Panc1 (cell line): ENCODE data around the gene SERAC1. TPM values are rescaled to one million over a fixed set of nuclear protein-coding genes. Genes with fewer than 3 reads are reported as not detected.

Experiments
- ATAC-seq: fragments of 200-7000 bp; cut with Tn5 transposase; 2 replicates; pipeline ENCODE4 v1.9.1; 2020; ENCODE audit warnings: mild to moderate bottlenecking, moderate library complexity
- BruUV-seq: library from RNA; stranded (reverse); fragments of 400-500 nt; replicated peaks from 2 replicates; lab custom pipeline; 2021; lab: Mats Ljungman, UMichigan
- CTCF ChIA-PET: fragments of 300-600 bp; sonication (Branson Sonifier 250); formaldehyde crosslinking; loops from one replicate; lab custom pipeline; 2022; ENCODE audit warnings: antibody characterized with exemption; lab: Charles Lee
- POLR2A ChIA-PET: fragments of 300-600 bp; sonication (Branson Sonifier 250); formaldehyde crosslinking; loops from one replicate; lab custom pipeline; 2022; ENCODE audit warnings: antibody characterized with exemption; lab: Charles Lee
- DNase-seq: peaks from one replicate; pipeline ENCODE4 v3.0.0-alpha.2; 2010; ENCODE audit warnings: low read depth, low spot score
- H3K27ac ChIP-seq: 2 replicates; pipeline ENCODE4 v1.5.1; 2011; ENCODE audit warnings: mild to moderate bottlenecking, low read length, inconsistent platforms
- H3K27me3 ChIP-seq: fragments of 200-500 bp; sonication (Bioruptor generic); 2 replicates; pipeline ENCODE4 v1.6.0; 2014; ENCODE audit warnings: low read length, inconsistent platforms; ENCODE audit not compliant: control insufficient read depth, insufficient read depth
- H3K36me3 ChIP-seq: fragments of 200-500 bp; sonication (Bioruptor generic); 2 replicates; pipeline ENCODE4 v1.5.1; 2014; ENCODE audit warnings: inconsistent platforms, mild to moderate bottlenecking, low read length, moderate library complexity; ENCODE audit not compliant: control insufficient read depth, insufficient read depth
- H3K4me1 ChIP-seq: 2 replicates; pipeline ENCODE4 v1.5.1; 2011; ENCODE audit warnings: inconsistent platforms, mild to moderate bottlenecking, low read length, moderate library complexity; ENCODE audit not compliant: control insufficient read depth, insufficient read depth
- H3K4me3 ChIP-seq, 2 experiments: 2 replicates each; pipeline ENCODE4 v1.5.1; 2011 to 2012; ENCODE audit warnings: low read depth in 2 of 2, low read length in 2 of 2, mild to moderate bottlenecking in 2 of 2, inconsistent platforms in 1 of 2, moderate library complexity in 1 of 2
- H3K9me3 ChIP-seq: fragments of 200-500 bp; sonication (Bioruptor generic); 2 replicates; pipeline ENCODE4 v1.5.1; 2014; ENCODE audit warnings: low read depth, mild to moderate bottlenecking, inconsistent platforms, low read length, moderate library complexity; ENCODE audit not compliant: control insufficient read depth, insufficient read depth
- CTCF ChIP-seq: fragments of 450-650 bp; IDR thresholded peaks from 2 replicates; pipeline ENCODE4 v1.5.1; 2017; ENCODE audit warnings: mild to moderate bottlenecking
- POLR2AphosphoS5 ChIP-seq: IDR thresholded peaks from 2 replicates; pipeline ENCODE4 v1.6.1; 2012; ENCODE audit warnings: mild to moderate bottlenecking, low read depth, low read length, moderate library complexity
- REST ChIP-seq, 2 experiments: IDR thresholded peaks; 2 replicates each; pipeline ENCODE4 v1.6.1; 2011 to 2012; ENCODE audit warnings: low read depth in 2 of 2, control low read depth in 1 of 2, low read length in 1 of 2, mild to moderate bottlenecking in 1 of 2, moderate library complexity in 1 of 2; ENCODE audit not compliant: insufficient read depth in 1 of 2
- SIN3A ChIP-seq: IDR thresholded peaks from 2 replicates; pipeline ENCODE4 v1.6.1; 2012; ENCODE audit warnings: low read depth, mild to moderate bottlenecking, low read length, moderate library complexity, borderline replicate concordance; ENCODE audit not compliant: insufficient read depth
- TCF7L2 ChIP-seq: IDR thresholded peaks from 2 replicates; pipeline ENCODE4 v1.6.1; 2011; ENCODE audit warnings: mild to moderate bottlenecking, low read depth, low read length, inconsistent platforms
- in situ Hi-C: cut with HindIII; loops from 2 replicates; pipeline ENCODE4 v1.10.0; 2016; ENCODE audit warnings: low sequenced_read_pairs, low pct_unique_long_range_greater_than_20kb
- intact Hi-C: fragments of 100-400 bp; cut with micrococcal nuclease; formaldehyde crosslinking; loops from one replicate; pipeline ENCODE4 v1.10.0; 2022; ENCODE audit not compliant: unreplicated experiment
- total RNA-seq: library from RNA; stranded (reverse); gene quantifications from one replicate; pipeline ENCODE4 v1.2.1, GENCODE V29; 2021; ENCODE audit not compliant: unreplicated experiment

Gene SERAC1
- total RNA-seq, 1 experiment from 2014 or later: 8.2 TPM

- DNase-seq: no peak
- ChIA-PET POLR2A (no interaction called here), CTCF (interaction anchor here (0.5 kb wide), 1 partner anchor 493 kb away, joined by 6 read pairs; no protein-coding TSS in a partner anchor)
- Histone ChIP-seq H3K36me3 (no peaks in the 10 kb centered on the region), H3K4me3 (no peak overlapping the region), H3K4me1 (no peaks in the 10 kb centered on the region), H3K27me3 (no peaks in the 10 kb centered on the region), H3K27ac (no peak overlapping the region), H3K9me3 (no peaks in the 10 kb centered on the region)
- TF ChIP-seq CTCF: no peak
- TF ChIP-seq REST (IDR thresholded peaks at IDR 0.05; ENCODE audit: insufficient read depth in 1 of 2, low read depth in 2 of 2, low read length in 1 of 2): no peak
- TF ChIP-seq SIN3A: no peak
- TF ChIP-seq POLR2AphosphoS5: no peak
- no peak for TF ChIP-seq TCF7L2
- in situ Hi-C loops: no loop called here
- ATAC-seq: no peak
- intact Hi-C loops: no loop called here
- no TSS peak for BruUV-seq
These were observed 30.4 kb upstream of the SERAC1 start for GRCh38 chr6:158198461-158198860.

GRCh38 chr6:158194487-158195280 lies 26.6 kb upstream of the SERAC1 start:
- Histone ChIP-seq H3K36me3 (0 out of 2 replicates have a peak, but pooled peaks cover 5% of the 10 kb centered on the region), H3K9me3 (no peaks in the 10 kb centered on the region), H3K4me1 (no peaks in the 10 kb centered on the region), H3K27me3 (no peaks in the 10 kb centered on the region), H3K27ac (no peak overlapping the region), H3K4me3 (no peak overlapping the region)
- ChIA-PET POLR2A (no interaction called here), CTCF (interaction anchor here (0.8 kb wide), 1 partner anchor 11 kb away, joined by 9 read pairs; no protein-coding TSS in a partner anchor)
- TF ChIP-seq TCF7L2: no peak
- no peak for TF ChIP-seq CTCF
- TF ChIP-seq REST (IDR thresholded peaks at IDR 0.05; ENCODE audit: insufficient read depth in 1 of 2, low read depth in 2 of 2, low read length in 1 of 2): no peak
- TF ChIP-seq POLR2AphosphoS5: no peak
- no peak for TF ChIP-seq SIN3A
- in situ Hi-C loops (no loop called here), intact Hi-C loops (no loop called here)
- BruUV-seq: no TSS peak
- ATAC-seq (no peak), DNase-seq (no peak)
